Measurements from ENCODE around the gene ZSCAN16. TPM values are rescaled to one million over a fixed set of nuclear protein-coding genes. Genes with fewer than 3 reads are reported as not detected.

Gene ZSCAN16
- total RNA-seq, 2 donors from 2014 or later = 0.81 to 2.5 TPM

- ATAC-seq (ENCODE audit: insufficient number of reproducible peaks, low FRiP score, low read depth) = no peak
- Histone ChIP-seq H3K27ac (no peak overlapping the region), H3K36me3 (peaks cover 5% of the 10 kb centered on the region), H3K4me3 (no peak overlapping the region), H3K27me3 (replicated peaks; ENCODE audit: insufficient read depth) (no peaks in the 10 kb centered on the region), H3K9me3 (no peaks in the 10 kb centered on the region), H3K4me1 (ENCODE audit: control insufficient read depth in 1 of 2, low read depth in 2 of 2) (peaks cover 10 to 15% of the 10 kb centered on the region in 2 donors)
- no peak for TF ChIP-seq CTCF (IDR thresholded peaks at IDR 0.05)
- DNase-seq (ENCODE audit: low spot score) = no peak
Measured at GRCh38 chr6:28134015-28134414, 9.6 kb downstream of the ZSCAN16 start.

- ATAC-seq (ENCODE audit: insufficient number of reproducible peaks, low FRiP score, low read depth) = no peak
- Histone ChIP-seq H3K27ac (no peak overlapping the region), H3K36me3 (no peaks in the 10 kb centered on the region), H3K9me3 (no peaks in the 10 kb centered on the region), H3K4me1 (ENCODE audit: control insufficient read depth in 1 of 2, low read depth in 2 of 2) (peaks cover 10 to 15% of the 10 kb centered on the region in 2 donors), H3K27me3 (replicated peaks; ENCODE audit: insufficient read depth) (no peaks in the 10 kb centered on the region), H3K4me3 (no peak overlapping the region)
- no peak for DNase-seq (ENCODE audit: low spot score)
- TF ChIP-seq CTCF (IDR thresholded peaks at IDR 0.05) = no peak
Measured at GRCh38 chr6:28134716-28135115, 10.3 kb downstream of the ZSCAN16 start.

- peak overlapping the region in 1 of 2 donors; percentile 97 for H3K27ac ChIP-seq
Measured at GRCh38 chr6:28135393-28135792, 11.0 kb downstream of the ZSCAN16 start.

GRCh38 chr6:28136585-28137504, 12.4 kb downstream of the ZSCAN16 start:
- Histone ChIP-seq H3K4me1 (ENCODE audit: control insufficient read depth in 1 of 2, low read depth in 2 of 2) (peaks cover 10 to 15% of the 10 kb centered on the region in 2 donors), H3K36me3 (no peaks in the 10 kb centered on the region), H3K27ac (peak overlapping the region; percentile 97), H3K27me3 (replicated peaks; ENCODE audit: insufficient read depth) (no peaks in the 10 kb centered on the region), H3K4me3 (peak overlapping the region; percentile 98), H3K9me3 (no peaks in the 10 kb centered on the region)
- no peak for TF ChIP-seq CTCF (IDR thresholded peaks at IDR 0.05)
- ATAC-seq (ENCODE audit: insufficient number of reproducible peaks, low FRiP score, low read depth) (peak; percentile 74), DNase-seq (ENCODE audit: low spot score) (peak; percentile 70)

More at GRCh38 chr6:28135393-28135792, 11.0 kb downstream of the ZSCAN16 start:
- no peak for ATAC-seq (ENCODE audit: insufficient number of reproducible peaks, low FRiP score, low read depth)
- Histone ChIP-seq H3K27me3 (replicated peaks; ENCODE audit: insufficient read depth) (no peaks in the 10 kb centered on the region), H3K36me3 (no peaks in the 10 kb centered on the region), H3K4me3 (peak overlapping the region; percentile 98), H3K9me3 (no peaks in the 10 kb centered on the region), H3K4me1 (ENCODE audit: control insufficient read depth in 1 of 2, low read depth in 2 of 2) (peaks cover 10 to 15% of the 10 kb centered on the region in 2 donors)
- DNase-seq (ENCODE audit: low spot score) = no peak
- TF ChIP-seq CTCF (IDR thresholded peaks at IDR 0.05) = no peak

GRCh38 chr6:28137505-28137981, 13.1 kb downstream of the ZSCAN16 start:
- no peaks in the 10 kb centered on the region for H3K36me3 ChIP-seq
- H3K4me3 ChIP-seq = peak overlapping the region; percentile 98
- no peak for ATAC-seq (ENCODE audit: insufficient number of reproducible peaks, low FRiP score, low read depth)
- no peak for TF ChIP-seq CTCF (IDR thresholded peaks at IDR 0.05)
- DNase-seq (ENCODE audit: low spot score) = no peak
- H3K27me3 ChIP-seq (replicated peaks; ENCODE audit: insufficient read depth) = no peaks in the 10 kb centered on the region
- peak overlapping the region; percentile 97 for H3K27ac ChIP-seq
- peaks cover 12 to 19% of the 10 kb centered on the region in 2 donors for H3K4me1 ChIP-seq (ENCODE audit: control insufficient read depth in 1 of 2, low read depth in 2 of 2)
- no peaks in the 10 kb centered on the region for H3K9me3 ChIP-seq
